SK-N-SH (cell line): Measurements from ENCODE around the gene BPIFB1. TPM values are rescaled to one million over a fixed set of nuclear protein-coding genes. Genes with fewer than 3 reads are reported as not detected.

Experiments
- CTCF ChIA-PET: fragments of 300-600, 350-600 bp; formaldehyde crosslinking; extraction: SDS; loops from one replicate; lab custom pipeline; 2021; lab: Yijun Ruan, JAX
- POLR2A ChIA-PET: fragments of 350-600 bp; sonication (Branson Sonifier 250); formaldehyde crosslinking; extraction: SDS; loops from one replicate; lab custom pipeline; 2020; ENCODE audit warnings: antibody characterized with exemption, inconsistent platforms; lab: Yijun Ruan, JAX
- DNase-seq: peaks from one replicate; pipeline ENCODE4 v3.0.0; 2012
- H2AFZ ChIP-seq: fragments of 200-600 bp; sonication (generic); 2 replicates; pipeline ENCODE4 v1.8.1; 2016; ENCODE audit warnings: antibody characterized with exemption, mild to moderate bottlenecking, low read depth
- H3F3A ChIP-seq: fragments of 200-600 bp; sonication (generic); replicated peaks from 2 replicates; pipeline ENCODE3; 2016; ENCODE audit warnings: antibody characterized with exemption, mild to moderate bottlenecking; ENCODE audit not compliant: insufficient read depth
- H3K27ac ChIP-seq, 2 experiments: fragments of 200-500 bp in 1 of 2; fragments of 200-600 bp in 1 of 2; sonication (Bioruptor generic) in 1 of 2; sonication (generic), shearing (Covaris generic) in 1 of 2; 2 replicates each; pipeline versions ENCODE4 v1.5.1 to v1.6.1; 2014 to 2016; ENCODE audit warnings: low read depth in 2 of 2, inconsistent platforms in 1 of 2, low read length in 1 of 2, mild to moderate bottlenecking in 1 of 2, mixed read lengths in 1 of 2
- H3K27me3 ChIP-seq: fragments of 200-600 bp; sonication (generic), shearing (Covaris generic); 2 replicates; pipeline ENCODE4 v1.6.1; 2016; ENCODE audit warnings: mixed run types; ENCODE audit not compliant: insufficient read depth
- H3K36me3 ChIP-seq, 2 experiments: fragments of 200-500 bp in 1 of 2; fragments of 200-600 bp in 1 of 2; sonication (Bioruptor generic) in 1 of 2; sonication (generic) in 1 of 2; replicated peaks in 1 of 2; 2 replicates each; pipeline versions ENCODE3 to v1.5.1; 2014 to 2016; ENCODE audit warnings: low read length in 1 of 2, mild to moderate bottlenecking in 1 of 2; ENCODE audit not compliant: insufficient read depth in 2 of 2, control insufficient read depth in 1 of 2
- H3K4me1 ChIP-seq, 2 experiments: fragments of 200-500 bp in 1 of 2; fragments of 200-600 bp in 1 of 2; sonication (Bioruptor generic) in 1 of 2; sonication (generic), shearing (Covaris generic) in 1 of 2; 2 replicates each; pipeline versions ENCODE4 v1.5.1 to v1.6.1; 2014 to 2016; ENCODE audit warnings: low read depth in 1 of 2, low read length in 1 of 2, mixed run types in 1 of 2; ENCODE audit not compliant: insufficient read depth in 2 of 2, control insufficient read depth in 1 of 2
- H3K4me2 ChIP-seq: fragments of 200-600 bp; sonication (generic), shearing (Covaris generic); 2 replicates; pipeline ENCODE4 v1.6.1; 2017; ENCODE audit warnings: mixed run types
- H3K4me3 ChIP-seq, 2 experiments: fragments of 200-500 bp in 1 of 2; fragments of 200-600 bp in 1 of 2; sonication (Bioruptor generic) in 1 of 2; sonication (generic), shearing (Covaris generic) in 1 of 2; 2 replicates each; pipeline versions ENCODE4 v1.5.1 to v1.8.1; 2014 to 2016; ENCODE audit warnings: low read depth in 2 of 2, inconsistent platforms in 1 of 2, low read length in 1 of 2, mild to moderate bottlenecking in 1 of 2, mixed read lengths in 1 of 2, moderate library complexity in 1 of 2
- H3K79me2 ChIP-seq: fragments of 200-600 bp; sonication (generic); 2 replicates; pipeline ENCODE4 v1.8.1; 2017; ENCODE audit warnings: mild to moderate bottlenecking; ENCODE audit not compliant: insufficient read depth
- H3K9ac ChIP-seq: fragments of 200-600 bp; sonication (generic); 2 replicates; pipeline ENCODE4 v1.6.1; 2017; ENCODE audit warnings: mixed run types
- H3K9me2 ChIP-seq: fragments of 200-600 bp; sonication (generic); 2 replicates; pipeline ENCODE4 v1.6.1; 2017; ENCODE audit warnings: mixed run types
- H3K9me3 ChIP-seq: fragments of 200-600 bp; sonication (generic); 2 replicates; pipeline ENCODE4 v1.6.1; 2017; ENCODE audit warnings: mixed run types, mild to moderate bottlenecking, moderate library complexity
- H4K20me1 ChIP-seq: fragments of 200-600 bp; sonication (generic); 2 replicates; pipeline ENCODE4 v1.6.1; 2017; ENCODE audit warnings: mild to moderate bottlenecking, mixed run types; ENCODE audit not compliant: insufficient read depth
- CHD2 ChIP-seq: fragments of 150-350 bp; IDR thresholded peaks from 2 replicates; pipeline ENCODE4 v1.6.1; 2018; ENCODE audit warnings: low read length; ENCODE audit not compliant: partially characterized antibody
- EP300 ChIP-seq, 2 experiments: IDR thresholded peaks; 2 replicates each; pipeline versions ENCODE4 v1.4.0 to v1.6.1; 2012; ENCODE audit warnings: borderline replicate concordance in 1 of 2, low read depth in 1 of 2, low read length in 1 of 2
- GABPA ChIP-seq: IDR thresholded peaks from 2 replicates; pipeline ENCODE4 v1.4.0; 2012; ENCODE audit warnings: low read depth, mild to moderate bottlenecking
- GATA2 ChIP-seq: sonication (generic); formaldehyde crosslinking; IDR thresholded peaks from 2 replicates; pipeline ENCODE4 v1.5.0; 2020; ENCODE audit warnings: mild to moderate bottlenecking, missing genetic modification reagents
- JUND ChIP-seq: IDR thresholded peaks from 2 replicates; pipeline ENCODE4 v1.4.0; 2012
- NFIC ChIP-seq: IDR thresholded peaks from 2 replicates; pipeline ENCODE4 v1.4.0; 2012; ENCODE audit warnings: borderline replicate concordance
- NRF1 ChIP-seq: IDR thresholded peaks from 2 replicates; pipeline ENCODE4 v1.6.1; 2012; ENCODE audit warnings: low read depth, mild to moderate bottlenecking, low read length
- POLR2AphosphoS5 ChIP-seq: IDR thresholded peaks from 2 replicates; pipeline ENCODE4 v1.6.1; 2012; ENCODE audit warnings: low read depth, low read length
- REST ChIP-seq: IDR thresholded peaks from 2 replicates; pipeline ENCODE4 v1.6.1; 2012; ENCODE audit warnings: mild to moderate bottlenecking, low read depth, low read length, moderate library complexity
- RFX5 ChIP-seq: IDR thresholded peaks from 2 replicates; pipeline ENCODE4 v1.6.1; 2012; ENCODE audit warnings: mild to moderate bottlenecking, improper control_type of control experiment, low read length
- RXRA ChIP-seq: IDR thresholded peaks from 2 replicates; pipeline ENCODE4 v1.4.0; 2012; ENCODE audit warnings: low read depth, mild to moderate bottlenecking, borderline replicate concordance
- TEAD4 ChIP-seq: IDR thresholded peaks from 2 replicates; pipeline ENCODE4 v1.4.0; 2012; ENCODE audit warnings: mild to moderate bottlenecking, borderline replicate concordance; ENCODE audit not compliant: insufficient read depth
- YY1 ChIP-seq: IDR thresholded peaks from 2 replicates; pipeline ENCODE4 v1.4.0; 2012; ENCODE audit warnings: low read depth, mild to moderate bottlenecking
- WGBS: methylation state at CpG from one replicate; pipeline ENCODE4 v1.1.6; 2017; ENCODE audit warnings: low lambda C conversion rate; 5-methylcytosine and 5-hydroxymethylcytosine counted together
- polyA plus RNA-seq, 3 experiments: library from polyadenylated mRNA; depleted of rRNA; stranded (reverse); fragments of >200 nt; gene quantifications; 2 replicates each; pipeline ENCODE4 v1.2.3, GENCODE V29; 2012
- TF ChIP-seq, protein P1 (sequence below): fragments of 200-600 bp; sonication (generic); IDR thresholded peaks from 2 replicates; pipeline ENCODE4 v1.6.1; 2017; ENCODE audit warnings: antibody characterized with exemption, mild to moderate bottlenecking, moderate library complexity
- TF ChIP-seq, protein P2 (sequence below): IDR thresholded peaks from 2 replicates; pipeline ENCODE4; 2012
- TF ChIP-seq, protein P3 (sequence below): IDR thresholded peaks from 2 replicates; pipeline ENCODE4 v1.4.0; 2012; ENCODE audit warnings: low read depth

BPIFB1 gene
- polyA plus RNA-seq, 1 of the 3 experiments (the other 2 are of a cell fraction) = not detected

DNA sequence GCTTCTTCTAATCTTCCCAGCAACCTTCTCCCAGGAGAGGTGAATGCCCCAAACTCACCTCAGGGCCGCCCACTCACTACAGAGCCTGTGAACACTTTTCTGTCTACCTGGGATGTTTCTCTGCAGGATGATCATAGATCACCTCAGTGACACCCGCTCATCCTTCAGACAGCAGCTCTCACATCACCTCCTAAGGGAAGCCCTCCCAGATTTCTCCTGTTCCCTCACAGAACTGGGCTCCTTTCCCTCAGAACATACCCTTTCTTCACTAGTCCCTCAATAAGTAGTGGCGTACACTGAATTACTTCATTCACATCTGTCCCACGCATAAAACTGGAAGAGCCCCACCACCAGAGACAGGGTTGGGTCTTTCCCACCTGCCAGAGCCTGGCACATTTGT lies 60.5 kb downstream of the BPIFB1 start (continued):
- no peak for TF ChIP-seq NFIC

DNA sequence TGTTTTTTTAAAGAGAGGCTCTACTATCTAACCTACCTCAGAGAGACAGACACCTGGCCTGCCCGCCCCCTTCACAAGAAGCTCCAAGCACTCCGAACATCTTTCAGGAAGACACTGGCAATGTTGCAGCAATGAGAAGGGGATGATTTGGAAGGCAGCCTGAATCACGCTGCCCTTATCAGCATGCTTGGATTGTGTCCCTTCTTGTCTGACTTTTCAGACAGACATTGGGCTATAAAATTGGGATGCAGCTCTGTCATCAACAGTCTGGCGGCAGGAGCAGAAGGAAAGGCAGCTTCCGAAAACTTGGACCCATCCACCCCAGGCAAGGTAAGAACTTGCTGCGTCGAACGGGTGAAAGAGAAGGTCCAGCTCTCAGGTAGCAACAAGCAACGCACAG lies 62.3 kb downstream of the BPIFB1 start:
- TF ChIP-seq RXRA (no peak), RFX5 (no peak), JUND (no peak), NRF1 (no peak), TEAD4 (no peak), EP300 (IDR thresholded peaks at IDR 0.05; ENCODE audit: borderline replicate concordance in 1 of 2, low read depth in 1 of 2, low read length in 1 of 2) (no peak), CHD2 (no peak), GABPA (no peak), REST (no peak), POLR2AphosphoS5 (no peak), GATA2 (CRISPR knock-in tag) (no peak), NFIC (no peak), YY1 (no peak)
- TF ChIP-seq, protein P1, sequence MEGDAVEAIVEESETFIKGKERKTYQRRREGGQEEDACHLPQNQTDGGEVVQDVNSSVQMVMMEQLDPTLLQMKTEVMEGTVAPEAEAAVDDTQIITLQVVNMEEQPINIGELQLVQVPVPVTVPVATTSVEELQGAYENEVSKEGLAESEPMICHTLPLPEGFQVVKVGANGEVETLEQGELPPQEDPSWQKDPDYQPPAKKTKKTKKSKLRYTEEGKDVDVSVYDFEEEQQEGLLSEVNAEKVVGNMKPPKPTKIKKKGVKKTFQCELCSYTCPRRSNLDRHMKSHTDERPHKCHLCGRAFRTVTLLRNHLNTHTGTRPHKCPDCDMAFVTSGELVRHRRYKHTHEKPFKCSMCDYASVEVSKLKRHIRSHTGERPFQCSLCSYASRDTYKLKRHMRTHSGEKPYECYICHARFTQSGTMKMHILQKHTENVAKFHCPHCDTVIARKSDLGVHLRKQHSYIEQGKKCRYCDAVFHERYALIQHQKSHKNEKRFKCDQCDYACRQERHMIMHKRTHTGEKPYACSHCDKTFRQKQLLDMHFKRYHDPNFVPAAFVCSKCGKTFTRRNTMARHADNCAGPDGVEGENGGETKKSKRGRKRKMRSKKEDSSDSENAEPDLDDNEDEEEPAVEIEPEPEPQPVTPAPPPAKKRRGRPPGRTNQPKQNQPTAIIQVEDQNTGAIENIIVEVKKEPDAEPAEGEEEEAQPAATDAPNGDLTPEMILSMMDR = no peak
- TF ChIP-seq, protein P2, sequence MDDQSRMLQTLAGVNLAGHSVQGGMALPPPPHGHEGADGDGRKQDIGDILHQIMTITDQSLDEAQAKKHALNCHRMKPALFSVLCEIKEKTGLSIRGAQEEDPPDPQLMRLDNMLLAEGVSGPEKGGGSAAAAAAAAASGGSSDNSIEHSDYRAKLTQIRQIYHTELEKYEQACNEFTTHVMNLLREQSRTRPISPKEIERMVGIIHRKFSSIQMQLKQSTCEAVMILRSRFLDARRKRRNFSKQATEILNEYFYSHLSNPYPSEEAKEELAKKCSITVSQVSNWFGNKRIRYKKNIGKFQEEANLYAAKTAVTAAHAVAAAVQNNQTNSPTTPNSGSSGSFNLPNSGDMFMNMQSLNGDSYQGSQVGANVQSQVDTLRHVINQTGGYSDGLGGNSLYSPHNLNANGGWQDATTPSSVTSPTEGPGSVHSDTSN = no peak
- TF ChIP-seq, protein P3, sequence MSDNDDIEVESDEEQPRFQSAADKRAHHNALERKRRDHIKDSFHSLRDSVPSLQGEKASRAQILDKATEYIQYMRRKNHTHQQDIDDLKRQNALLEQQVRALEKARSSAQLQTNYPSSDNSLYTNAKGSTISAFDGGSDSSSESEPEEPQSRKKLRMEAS = no peak
- CTCF ChIA-PET = interaction anchor here (1.2 kb wide), 1 partner anchor 10 kb away, joined by 3 read pairs; no protein-coding TSS in a partner anchor
- Histone ChIP-seq H3K4me2 (no peak overlapping the region), H3K9ac (no peak overlapping the region), H4K20me1 (no peaks in the 10 kb centered on the region), H3K27me3 (no peaks in the 10 kb centered on the region), H3K36me3 (no peaks in the 10 kb centered on the region), H3K4me1 (no peaks in the 10 kb centered on the region), H3K79me2 (no peaks in the 10 kb centered on the region), H2AFZ (no peak overlapping the region), H3K27ac (no peak overlapping the region), H3K9me2 (no peaks in the 10 kb centered on the region), H3K9me3 (no peaks in the 10 kb centered on the region), H3K4me3 (no peak overlapping the region), H3F3A (no peaks in the 10 kb centered on the region)
- POLR2A ChIA-PET = no interaction called here
- 76% methylated on average over 9 of the region's 9 CpGs for WGBS
- DNase-seq = no peak
